Measurements from ENCODE around the gene STRADA.

Gene STRADA

GRCh38 chr17:63699638-63700527 is 41.7 kb downstream of the STRADA start, which contains the start of gene LIMD2:
TSS of gene LIMD2 (minus strand) at chr17:63700125. CDS start at chr17:63699298, 827 bp downstream.
- peak; percentile 26 for ATAC-seq
- Mint-ChIP-seq H3K27me3 (no peaks in the 10 kb centered on the region), H3K27ac (peak within 1 kb of the TSS; percentile 98 to 99), H3K4me3 (peak within 1 kb of the TSS; percentile 92 to 98), H3K9me3 (no peaks in the 10 kb centered on the region), H3K4me1 (peaks cover 62% of the 10 kb centered on the region)
- DNase-seq: peak; percentile 80 to 85

GRCh38 chr17:63698886-63699637 is 42.5 kb downstream of the STRADA start:
- peak; percentile 38 for ATAC-seq
- DNase-seq: peak; percentile 88 to 91
- Mint-ChIP-seq H3K4me3 (peak overlapping the region; percentile 90 to 98), H3K4me1 (peaks cover 66% of the 10 kb centered on the region), H3K27ac (peak overlapping the region; percentile 90 to 99), H3K27me3 (no peaks in the 10 kb centered on the region), H3K9me3 (no peaks in the 10 kb centered on the region)

GRCh38 chr17:63698381-63698885 is 43.2 kb downstream of the STRADA start:
- Mint-ChIP-seq H3K27me3 (no peaks in the 10 kb centered on the region), H3K27ac (peak overlapping the region; percentile 76 to 99)

GRCh38 chr17:63697341-63698286 is 44.0 kb downstream of the STRADA start:
- Mint-ChIP-seq H3K9me3 (no peaks in the 10 kb centered on the region), H3K4me1 (peaks cover 66% of the 10 kb centered on the region), H3K27ac (peak overlapping the region; percentile 89 to 99), H3K4me3 (peak overlapping the region; percentile 90 to 98), H3K27me3 (no peaks in the 10 kb centered on the region)
- peak; percentile 85 to 90 for DNase-seq
- peak; percentile 55 for ATAC-seq

More at GRCh38 chr17:63698381-63698885, 43.2 kb downstream of the STRADA start:
- peak overlapping the region; percentile 90 to 98 for H3K4me3 Mint-ChIP-seq
- ATAC-seq: no peak
- DNase-seq: peak; percentile 48 to 56
- peaks cover 66% of the 10 kb centered on the region for H3K4me1 Mint-ChIP-seq
- H3K9me3 Mint-ChIP-seq: no peaks in the 10 kb centered on the region

- Mint-ChIP-seq H3K4me3 (peak overlapping the region; percentile 90 to 98), H3K9me3 (no peaks in the 10 kb centered on the region), H3K27ac (peak overlapping the region; percentile 89 to 99), H3K4me1 (peaks cover 62% of the 10 kb centered on the region), H3K27me3 (no peaks in the 10 kb centered on the region)
- ATAC-seq: no peak
- DNase-seq: peak in 1 of 2 donors; percentile 60
Measured at GRCh38 chr17:63696381-63696961, 45.1 kb downstream of the STRADA start.

GRCh38 chr17:63695889-63696288 is 45.7 kb downstream of the STRADA start:
- H3K9me3 Mint-ChIP-seq: no peaks in the 10 kb centered on the region
- no peaks in the 10 kb centered on the region for H3K27me3 Mint-ChIP-seq
- ATAC-seq: no peak
- peak overlapping the region; percentile 76 to 99 for H3K27ac Mint-ChIP-seq
- H3K4me3 Mint-ChIP-seq: peak overlapping the region; percentile 90 to 98
- no peak for DNase-seq
- peaks cover 61% of the 10 kb centered on the region for H3K4me1 Mint-ChIP-seq

- H3K9me3 Mint-ChIP-seq: no peaks in the 10 kb centered on the region
- H3K4me1 Mint-ChIP-seq: peaks cover 62% of the 10 kb centered on the region
Measured at GRCh38 chr17:63694950-63695773, 46.4 kb downstream of the STRADA start.

GRCh38 chr17:63694229-63694949 is 47.2 kb downstream of the STRADA start:
- DNase-seq (peak in 1 of 2 donors; percentile 33), ATAC-seq (no peak)
- Mint-ChIP-seq H3K4me1 (peaks cover 62% of the 10 kb centered on the region), H3K4me3 (peak overlapping the region; percentile 22 to 98), H3K9me3 (no peaks in the 10 kb centered on the region), H3K27ac (peak overlapping the region; percentile 61 to 95), H3K27me3 (no peaks in the 10 kb centered on the region)

More at GRCh38 chr17:63694950-63695773, 46.4 kb downstream of the STRADA start:
- Mint-ChIP-seq H3K4me3 (peak overlapping the region; percentile 22 to 98), H3K27me3 (no peaks in the 10 kb centered on the region), H3K27ac (peak overlapping the region; percentile 76 to 95)
- ATAC-seq (no peak), DNase-seq (no peak)

- no peak for ATAC-seq
- Mint-ChIP-seq H3K4me3 (peak overlapping the region in 1 of 2 donors; percentile 37), H3K4me1 (peaks cover 66% of the 10 kb centered on the region), H3K9me3 (no peaks in the 10 kb centered on the region), H3K27ac (peak overlapping the region; percentile 59 to 61), H3K27me3 (no peaks in the 10 kb centered on the region)
- DNase-seq: no peak
Measured at GRCh38 chr17:63693411-63694113, 48.0 kb downstream of the STRADA start.

- no peak for ATAC-seq
- Mint-ChIP-seq H3K4me1 (peaks cover 61% of the 10 kb centered on the region), H3K9me3 (no peaks in the 10 kb centered on the region), H3K27me3 (no peaks in the 10 kb centered on the region), H3K27ac (no peak overlapping the region), H3K4me3 (no peak overlapping the region)
- DNase-seq: no peak
Measured at GRCh38 chr17:63692195-63692816, 49.3 kb downstream of the STRADA start.

GRCh38 chr17:63689479-63689878 is 52.1 kb downstream of the STRADA start:
- no peak overlapping the region for H3K4me3 Mint-ChIP-seq
- H3K27ac Mint-ChIP-seq: peak overlapping the region in 1 of 2 donors; percentile 35
- H3K9me3 Mint-ChIP-seq: no peaks in the 10 kb centered on the region
- ATAC-seq (no peak), DNase-seq (no peak)
- H3K27me3 Mint-ChIP-seq: no peaks in the 10 kb centered on the region
- peaks cover 46% of the 10 kb centered on the region for H3K4me1 Mint-ChIP-seq

GRCh38 chr17:63688396-63689020 is 53.1 kb downstream of the STRADA start:
- H3K4me3 Mint-ChIP-seq: no peak overlapping the region
- no peaks in the 10 kb centered on the region for H3K27me3 Mint-ChIP-seq
- peak overlapping the region in 1 of 2 donors; percentile 90 for H3K27ac Mint-ChIP-seq
- no peaks in the 10 kb centered on the region for H3K9me3 Mint-ChIP-seq
- DNase-seq: no peak
- H3K4me1 Mint-ChIP-seq: peaks cover 36% of the 10 kb centered on the region
- peak; percentile 41 for ATAC-seq
